RWPE2 (cell line): ENCODE data around the gene ZNF747.

ENCODE experiments used
- ATAC-seq: fragments of 200-7000 bp; cut with Tn5 transposase; 3 replicates; pipeline ENCODE4 v1.9.1; 2021; ENCODE audit warnings: low read depth
- DNase-seq: peaks from one replicate; pipeline ENCODE4 v3.0.0-alpha.2; 2020; ENCODE audit warnings: low spot score
- H3K27ac ChIP-seq: fragments of 450-650 bp; 2 replicates; pipeline ENCODE4 v1.5.1; 2017; ENCODE audit warnings: mild to moderate bottlenecking; ENCODE audit not compliant: poor library complexity, severe bottlenecking
- H3K27me3 ChIP-seq: fragments of 250-450 bp; sonication (Bioruptor Pico); 2 replicates; pipeline ENCODE4 v1.5.1; 2021; ENCODE audit warnings: mild to moderate bottlenecking, moderate library complexity; ENCODE audit not compliant: insufficient read depth, poor library complexity, severe bottlenecking
- H3K36me3 ChIP-seq: fragments of 250-450 bp; sonication (Bioruptor Pico); 2 replicates; pipeline ENCODE4 v1.5.1; 2020; ENCODE audit warnings: low read depth, mild to moderate bottlenecking, moderate library complexity
- H3K4me1 ChIP-seq: fragments of 250-450 bp; sonication (Bioruptor Pico); 2 replicates; pipeline ENCODE4 v1.5.1; 2021; ENCODE audit warnings: mild to moderate bottlenecking, moderate library complexity; ENCODE audit not compliant: insufficient read depth, poor library complexity, severe bottlenecking
- H3K4me3 ChIP-seq: fragments of 250-450 bp; sonication (Bioruptor Pico); 2 replicates; pipeline ENCODE4 v1.5.1; 2021; ENCODE audit warnings: mild to moderate bottlenecking, moderate library complexity; ENCODE audit not compliant: severe bottlenecking
- H3K9me3 ChIP-seq: fragments of 250-450 bp; sonication (Bioruptor Pico); 2 replicates; pipeline ENCODE4 v1.5.1; 2021; ENCODE audit warnings: mild to moderate bottlenecking, moderate library complexity; ENCODE audit not compliant: severe bottlenecking
- TF ChIP-seq, protein P1 (sequence below): fragments of 450-650 bp; IDR thresholded peaks from one replicate; pipeline ENCODE4 v1.5.1; 2017; ENCODE audit warnings: mild to moderate bottlenecking, moderate library complexity; ENCODE audit not compliant: poor library complexity, severe bottlenecking

The ZNF747 gene

DNA sequence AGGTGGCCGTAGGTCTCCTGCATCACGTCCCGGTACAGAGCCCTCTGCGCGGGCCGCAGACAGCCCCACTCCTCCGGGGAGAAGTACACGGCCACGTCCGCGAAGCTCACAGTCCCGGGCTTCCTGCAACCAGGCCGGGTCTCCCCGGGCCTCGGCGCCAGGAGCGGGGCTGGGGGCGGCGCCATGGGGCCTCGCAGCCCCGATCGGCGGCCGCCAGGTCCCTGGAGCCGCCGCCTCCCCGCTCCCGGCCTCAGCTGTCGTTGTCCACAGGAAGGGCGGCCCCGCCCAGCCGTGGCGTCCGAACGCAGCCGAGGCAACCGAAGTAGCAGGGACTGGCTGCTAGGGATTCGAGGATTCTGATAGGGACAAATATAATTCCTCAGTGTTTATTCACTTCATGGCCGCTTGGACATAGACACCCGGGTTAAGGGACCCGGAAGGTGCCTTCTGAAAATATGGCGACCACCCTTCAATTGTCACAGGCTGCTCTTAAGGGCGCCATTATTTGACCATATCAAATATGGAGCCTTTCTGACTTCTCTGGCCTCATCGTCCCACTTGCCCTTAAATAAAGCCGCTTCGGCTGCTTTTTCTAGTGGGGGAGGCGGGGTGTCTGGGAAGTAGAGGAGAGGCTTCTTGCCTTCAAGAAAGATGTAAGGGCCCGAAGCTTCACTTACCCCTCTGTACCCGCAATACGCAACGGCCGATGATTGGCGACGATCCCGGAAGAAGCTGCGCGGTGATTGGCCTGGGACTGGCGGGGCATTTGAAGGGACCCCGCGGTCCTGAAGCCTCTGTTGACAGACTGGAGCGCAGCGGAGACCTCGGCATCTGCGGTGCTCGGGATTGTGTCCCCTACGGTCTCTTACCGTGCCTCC is 37.0 kb upstream of the ZNF747 start, which contains the start of gene ZNF688:
TSS of gene ZNF688 (minus strand) at position 270 of the 878 bp plus-strand sequence. CDS start at position 185, 85 bp downstream.
- Histone ChIP-seq H3K27ac (peak within 1 kb of the TSS; percentile 83), H3K4me1 (peaks cover 15% of the 10 kb centered on the region), H3K27me3 (no peaks in the 10 kb centered on the region), H3K9me3 (no peaks in the 10 kb centered on the region), H3K36me3 (peaks cover 5% of the 10 kb centered on the region; the same call in 1 of the 2 replicates), H3K4me3 (peak within 1 kb of the TSS; percentile 56)
- ATAC-seq, result peak; percentile 80
- TF ChIP-seq, protein P1, sequence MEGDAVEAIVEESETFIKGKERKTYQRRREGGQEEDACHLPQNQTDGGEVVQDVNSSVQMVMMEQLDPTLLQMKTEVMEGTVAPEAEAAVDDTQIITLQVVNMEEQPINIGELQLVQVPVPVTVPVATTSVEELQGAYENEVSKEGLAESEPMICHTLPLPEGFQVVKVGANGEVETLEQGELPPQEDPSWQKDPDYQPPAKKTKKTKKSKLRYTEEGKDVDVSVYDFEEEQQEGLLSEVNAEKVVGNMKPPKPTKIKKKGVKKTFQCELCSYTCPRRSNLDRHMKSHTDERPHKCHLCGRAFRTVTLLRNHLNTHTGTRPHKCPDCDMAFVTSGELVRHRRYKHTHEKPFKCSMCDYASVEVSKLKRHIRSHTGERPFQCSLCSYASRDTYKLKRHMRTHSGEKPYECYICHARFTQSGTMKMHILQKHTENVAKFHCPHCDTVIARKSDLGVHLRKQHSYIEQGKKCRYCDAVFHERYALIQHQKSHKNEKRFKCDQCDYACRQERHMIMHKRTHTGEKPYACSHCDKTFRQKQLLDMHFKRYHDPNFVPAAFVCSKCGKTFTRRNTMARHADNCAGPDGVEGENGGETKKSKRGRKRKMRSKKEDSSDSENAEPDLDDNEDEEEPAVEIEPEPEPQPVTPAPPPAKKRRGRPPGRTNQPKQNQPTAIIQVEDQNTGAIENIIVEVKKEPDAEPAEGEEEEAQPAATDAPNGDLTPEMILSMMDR, result no peak
- peak; percentile 92 for DNase-seq

DNA sequence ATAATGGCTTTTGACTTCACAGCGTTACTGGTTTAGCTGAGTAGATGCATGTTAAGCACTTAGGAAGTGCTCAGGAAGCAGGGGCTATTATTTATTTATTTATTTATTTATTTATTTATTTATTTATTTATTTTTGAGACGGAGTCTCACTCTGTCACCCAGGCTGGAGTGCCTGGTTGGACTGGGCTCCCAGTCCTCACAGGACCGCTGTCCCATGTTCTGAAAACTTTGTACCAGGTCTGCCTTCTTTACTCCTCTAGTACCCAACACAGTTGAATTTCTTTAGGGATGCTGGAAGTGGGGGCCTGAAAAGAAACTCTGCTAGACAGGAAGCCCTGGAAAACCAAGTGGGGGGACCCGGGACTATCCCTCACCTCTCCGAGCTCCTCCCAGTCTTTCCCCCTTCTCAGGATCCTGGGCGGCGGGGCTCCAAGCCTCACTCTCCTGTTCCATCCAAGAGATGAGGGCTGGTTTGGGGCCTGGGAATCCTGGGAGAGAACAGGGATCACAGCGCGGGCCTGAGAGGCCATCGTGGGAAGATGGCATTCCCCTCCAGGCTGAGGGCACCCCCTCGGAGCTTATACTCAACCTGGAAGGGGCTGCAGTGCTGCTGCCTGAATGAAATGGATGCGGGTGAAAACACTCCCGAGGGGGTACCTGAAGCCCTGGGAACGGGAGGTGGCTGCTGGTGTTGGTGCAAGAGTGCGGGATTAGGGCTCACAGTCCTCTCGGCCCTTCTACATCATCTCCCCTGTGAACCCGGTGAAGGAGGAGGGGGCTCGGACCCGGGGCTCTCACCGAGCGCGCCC is 36.2 kb upstream of the ZNF747 start:
- Histone ChIP-seq H3K36me3 (peaks cover 4% of the 10 kb centered on the region; the same call in 1 of the 2 replicates), H3K9me3 (no peaks in the 10 kb centered on the region), H3K4me3 (peak overlapping the region; percentile 56), H3K27ac (peak overlapping the region; percentile 83), H3K4me1 (peaks cover 15% of the 10 kb centered on the region), H3K27me3 (no peaks in the 10 kb centered on the region)
- TF ChIP-seq, protein P1, result no peak
- ATAC-seq (peak; percentile 0; the same call in 1 of the 3 replicates), DNase-seq (no peak)

DNA sequence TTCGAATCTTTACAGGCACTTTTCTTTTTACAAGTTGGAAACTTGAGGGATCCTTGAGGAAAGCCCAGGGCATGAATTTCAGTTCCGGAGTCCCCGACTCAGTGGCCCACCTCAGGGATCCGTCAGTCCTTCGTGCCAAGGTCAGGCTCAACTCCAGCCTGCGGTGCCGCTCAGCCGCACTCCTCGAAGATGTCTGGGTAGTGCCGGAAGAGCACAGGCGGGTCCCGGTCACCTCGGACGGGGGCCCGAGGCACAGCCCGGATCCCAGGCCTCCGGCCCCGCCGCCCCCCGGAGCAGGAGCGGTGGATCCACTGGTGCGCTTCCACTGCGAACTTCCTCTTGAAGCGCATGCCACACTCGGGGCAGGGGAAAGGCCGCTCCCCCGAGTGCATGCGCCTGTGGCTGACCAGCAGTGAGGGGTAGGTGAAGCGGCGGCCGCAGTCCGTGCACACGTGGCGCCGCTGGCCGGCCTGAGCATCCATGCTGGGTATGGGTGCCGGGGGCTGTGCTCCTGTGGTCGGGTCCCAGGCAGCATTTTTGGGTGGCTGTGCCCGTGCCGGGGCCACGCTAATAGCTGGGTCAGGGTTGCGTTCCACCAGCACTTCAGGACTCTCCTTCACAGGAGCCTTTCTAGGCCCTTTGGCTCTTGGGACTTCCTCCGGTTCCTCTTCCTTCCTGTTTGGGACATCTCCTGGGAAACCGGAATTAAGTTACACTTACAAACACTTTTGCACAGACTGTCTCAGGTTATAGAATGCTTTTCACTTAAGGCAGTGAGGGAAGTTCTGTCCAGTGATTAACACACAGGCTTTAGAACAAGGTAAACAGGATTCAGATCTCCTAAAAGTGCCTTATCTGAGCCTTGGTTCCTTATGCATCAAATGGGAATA is 35.3 kb upstream of the ZNF747 start:
- TF ChIP-seq, protein P1, result no peak
- Histone ChIP-seq H3K36me3 (peaks cover 4% of the 10 kb centered on the region; the same call in 1 of the 2 replicates), H3K4me3 (no peak overlapping the region), H3K27me3 (no peaks in the 10 kb centered on the region), H3K27ac (peak overlapping the region; percentile 83), H3K9me3 (no peaks in the 10 kb centered on the region), H3K4me1 (peaks cover 15% of the 10 kb centered on the region)
- no peak for DNase-seq
- no peak for ATAC-seq

GRCh38 chr16:30569281-30569680 is 34.6 kb upstream of the ZNF747 start:
- no peaks in the 10 kb centered on the region for H3K27me3 ChIP-seq
- no peak overlapping the region for H3K4me3 ChIP-seq
- TF ChIP-seq, protein P1, result no peak
- H3K4me1 ChIP-seq, result peaks cover 15% of the 10 kb centered on the region
- H3K9me3 ChIP-seq, result no peaks in the 10 kb centered on the region
- ATAC-seq (no peak), DNase-seq (no peak)
- peaks cover 4% of the 10 kb centered on the region; the same call in 1 of the 2 replicates for H3K36me3 ChIP-seq
- H3K27ac ChIP-seq, result peak overlapping the region; percentile 66
